Mononuclear cell (primary cell): ENCODE results near the gene STK35. TPM values are rescaled to one million over a fixed set of nuclear protein-coding genes. Genes with fewer than 3 reads are reported as not detected.
"Not testable (repeated sequence)": the region's sequence is repeated elsewhere in the genome, so short reads cannot be mapped to it uniquely, and the experiment has no call there.

Source experiments
- H3K27me3 ChIP-seq: 2 replicates; pipeline ENCODE4 v1.6.0; 2011; ENCODE audit warnings: low read length, control low read depth; ENCODE audit not compliant: insufficient read depth
- H3K4me1 ChIP-seq: 2 replicates; pipeline ENCODE4 v1.5.1; 2011; ENCODE audit warnings: mild to moderate bottlenecking, low read length, control low read depth; ENCODE audit not compliant: insufficient read depth
- H3K4me3 ChIP-seq: 2 replicates; pipeline ENCODE4 v1.5.1; 2011; ENCODE audit warnings: mild to moderate bottlenecking, low read length, moderate library complexity
- H3K9me3 ChIP-seq: 2 replicates; pipeline ENCODE4 v1.5.1; 2011; ENCODE audit warnings: low read depth, mild to moderate bottlenecking, control low read depth, low read length
- total RNA-seq: library from RNA; depleted of rRNA; stranded (reverse); fragments of >200 nt; gene quantifications from one replicate; pipeline ENCODE4 v1.2.3, GENCODE V29; 2012

STK35 gene
- total RNA-seq, 1 donor = 30.2 TPM

- Histone ChIP-seq H3K4me3 (no peak overlapping the region), H3K9me3 (no peaks in the 10 kb centered on the region), H3K27me3 (no peaks in the 10 kb centered on the region), H3K4me1 (no peaks in the 10 kb centered on the region)
Observed at GRCh38 chr20:2171266-2171790, 69.7 kb downstream of the STK35 start.

GRCh38 chr20:2171840-2172239, 70.2 kb downstream of the STK35 start:
- H3K4me1 ChIP-seq, H3K4me3 ChIP-seq, H3K27me3 ChIP-seq: not testable (repeated sequence)

GRCh38 chr20:2172305-2173175, 70.9 kb downstream of the STK35 start:
- Histone ChIP-seq H3K4me1 (no peaks in the 10 kb centered on the region), H3K4me3 (no peak overlapping the region), H3K9me3 (no peaks in the 10 kb centered on the region), H3K27me3 (no peaks in the 10 kb centered on the region)

More at GRCh38 chr20:2171840-2172239, 70.2 kb downstream of the STK35 start:
- H3K9me3 ChIP-seq = not testable (repeated sequence)

GRCh38 chr20:2173186-2173585, 71.6 kb downstream of the STK35 start:
- Histone ChIP-seq H3K9me3 (no peaks in the 10 kb centered on the region), H3K4me1 (no peaks in the 10 kb centered on the region), H3K4me3 (no peak overlapping the region), H3K27me3 (no peaks in the 10 kb centered on the region)

- Histone ChIP-seq H3K27me3 (no peaks in the 10 kb centered on the region), H3K9me3 (no peaks in the 10 kb centered on the region), H3K4me1 (no peaks in the 10 kb centered on the region), H3K4me3 (no peak overlapping the region)
Observed at GRCh38 chr20:2174067-2174466, 72.4 kb downstream of the STK35 start.

- H3K9me3 ChIP-seq = no peaks in the 10 kb centered on the region
- no peak overlapping the region for H3K4me3 ChIP-seq
- peaks cover 7% of the 10 kb centered on the region for H3K4me1 ChIP-seq
- no peaks in the 10 kb centered on the region for H3K27me3 ChIP-seq
Observed at GRCh38 chr20:2176946-2177345, 75.3 kb downstream of the STK35 start.

GRCh38 chr20:2178318-2179232, 76.9 kb downstream of the STK35 start:
- Histone ChIP-seq H3K4me1 (peaks cover 7% of the 10 kb centered on the region), H3K27me3 (no peaks in the 10 kb centered on the region), H3K4me3 (no peak overlapping the region), H3K9me3 (no peaks in the 10 kb centered on the region)

- no peaks in the 10 kb centered on the region for H3K27me3 ChIP-seq
- H3K9me3 ChIP-seq = no peaks in the 10 kb centered on the region
- peaks cover 7% of the 10 kb centered on the region for H3K4me1 ChIP-seq
- H3K4me3 ChIP-seq = no peak overlapping the region
Observed at GRCh38 chr20:2179233-2179580, 77.6 kb downstream of the STK35 start.

- H3K27me3 ChIP-seq = no peaks in the 10 kb centered on the region
- H3K4me3 ChIP-seq = no peak overlapping the region
- H3K9me3 ChIP-seq = no peaks in the 10 kb centered on the region
- H3K4me1 ChIP-seq = peaks cover 7% of the 10 kb centered on the region
Observed at GRCh38 chr20:2179949-2180348, 78.3 kb downstream of the STK35 start.

- Histone ChIP-seq H3K4me3 (no peak overlapping the region), H3K27me3 (peaks cover 8% of the 10 kb centered on the region), H3K9me3 (peaks cover 8% of the 10 kb centered on the region)
Observed at GRCh38 chr20:2183381-2183780, 81.8 kb downstream of the STK35 start.

GRCh38 chr20:2184933-2185332, 83.3 kb downstream of the STK35 start:
- not testable (repeated sequence) for H3K4me3 ChIP-seq, H3K4me1 ChIP-seq, H3K9me3 ChIP-seq, H3K27me3 ChIP-seq

More at GRCh38 chr20:2183381-2183780, 81.8 kb downstream of the STK35 start:
- H3K4me1 ChIP-seq = peaks cover 7% of the 10 kb centered on the region

GRCh38 chr20:2195614-2196013, 94.0 kb downstream of the STK35 start:
- Histone ChIP-seq H3K4me1 (no peaks in the 10 kb centered on the region), H3K4me3 (no peak overlapping the region), H3K9me3 (no peaks in the 10 kb centered on the region), H3K27me3 (no peaks in the 10 kb centered on the region)

- no peak overlapping the region for H3K4me3 ChIP-seq
- H3K4me1 ChIP-seq = no peaks in the 10 kb centered on the region
- H3K27me3 ChIP-seq = no peaks in the 10 kb centered on the region
- H3K9me3 ChIP-seq = no peaks in the 10 kb centered on the region
Observed at GRCh38 chr20:2197166-2197565, 95.5 kb downstream of the STK35 start.
